Measurements from ENCODE around the gene ELP5. TPM values are rescaled to one million over a fixed set of nuclear protein-coding genes. Genes with fewer than 3 reads are reported as not detected.

ELP5 gene
- total and polyA plus RNA-seq, 2 of the 4 experiments (the other 2 are of a cell fraction) = 39.3 to 46.6 TPM

DNA sequence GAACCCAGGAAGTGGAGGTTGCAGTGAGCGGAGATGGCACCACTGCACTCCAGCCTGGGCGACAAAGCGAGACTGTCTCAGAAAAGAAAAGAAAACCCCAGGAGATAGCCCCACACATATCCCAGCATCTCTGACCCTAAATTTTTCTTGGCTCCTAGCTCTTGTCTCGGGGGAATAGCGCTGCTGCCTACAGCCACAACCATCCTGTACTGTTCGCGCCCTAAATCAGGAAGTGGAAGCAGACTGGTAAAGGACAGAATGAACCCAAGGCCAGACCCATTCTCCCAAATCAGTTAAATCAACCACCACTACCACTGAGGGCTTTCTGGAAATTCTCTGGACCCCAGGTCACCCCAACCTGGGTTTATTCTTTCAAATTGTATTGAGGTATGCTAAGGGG lies 2.2 kb upstream of the ELP5 start:
- Histone ChIP-seq H3K36me3 (ENCODE audit: control insufficient read depth, insufficient read depth, low read length) (peaks cover 17% of the 10 kb centered on the region), H4K91ac (ENCODE audit: insufficient read depth, low read depth, low read length) (no peak overlapping the region), H3K27ac (ENCODE audit: insufficient read depth, low read length) (no peak overlapping the region), H3K4me2 (ENCODE audit: low read depth, low read length) (peak overlapping the region; percentile 99), H3K18ac (ENCODE audit: low read depth, low read length) (no peak overlapping the region), H2BK120ac (ENCODE audit: low read depth, low read length) (no peak overlapping the region), H2BK15ac (ENCODE audit: low read depth, low read length) (no peak overlapping the region), H3K14ac (replicated peaks; ENCODE audit: low read depth, low read length) (peak overlapping the region; percentile 62; the same call in 1 of the 2 replicates), H2AK9ac (replicated peaks; ENCODE audit: low read depth, low read length, poor library complexity) (peak overlapping the region; percentile 3), H2BK5ac (ENCODE audit: low read depth, low read length, poor library complexity, severe bottlenecking) (no peak overlapping the region), H4K8ac (ENCODE audit: low read depth in 2 of 2, low read length in 2 of 2) (peak overlapping the region in 1 of 2 experiments; percentile 2; a peak in 1 of 4 replicates), H4K20me1 (ENCODE audit: insufficient read depth, low read length) (peaks cover 9% of the 10 kb centered on the region; the same call in 1 of the 2 replicates), H3K56ac (ENCODE audit: extremely low read depth, insufficient read depth, low read length) (peak overlapping the region; percentile 50; the same call in 1 of the 2 replicates), H3K9me3 (ENCODE audit: control insufficient read depth, insufficient read depth, low read length) (no peaks in the 10 kb centered on the region), H2AK5ac (ENCODE audit: low read depth, low read length) (peak overlapping the region; percentile 42; the same call in 1 of the 2 replicates), H2AFZ (replicated peaks; ENCODE audit: low read length, poor library complexity) (no peak overlapping the region), H3K4me1 (ENCODE audit: control insufficient read depth, insufficient read depth, low read length) (peaks cover 8% of the 10 kb centered on the region), H3K79me1 (ENCODE audit: low read depth in 1 of 2, low read length in 2 of 2) (peaks cover 7 to 54% of the 10 kb centered on the region in 2 experiments; a peak in 3 of 4 replicates), H2BK20ac (ENCODE audit: low read depth, low read length) (no peak overlapping the region), H3K9ac (ENCODE audit: low read depth, low read length) (peak overlapping the region; percentile 88), H3K4me3 (ENCODE audit: insufficient read depth, low read depth, low read length) (peak overlapping the region; percentile 62), H3K23ac (ENCODE audit: low read depth, low read length) (peak overlapping the region; percentile 93), H3K9me1 (ENCODE audit: insufficient read depth, low read length) (peaks cover 10% of the 10 kb centered on the region), H3K4ac (ENCODE audit: low read depth, low read length) (peak overlapping the region; percentile 96; the same call in 1 of the 2 replicates), H4K5ac (ENCODE audit: low read depth, low read length) (no peak overlapping the region), H3K27me3 (ENCODE audit: control insufficient read depth, insufficient read depth, low read length) (no peaks in the 10 kb centered on the region)
- WGBS, 2 experiments (ENCODE audit: extremely low coverage in 2 of 2, insufficient read length in 1 of 2) = 100% methylated on average over 3 of the region's 7 CpGs; no CpG with 5 or more reads in 1 of the 2 experiments
- no peak for DNase-seq
- dilution Hi-C loops (cut with HindIII; ENCODE audit: low sequenced_read_pairs, unreplicated experiment) = no loop called here
- TF ChIP-seq RCOR1 (IDR thresholded peaks at IDR 0.05; ENCODE audit: insufficient replicate concordance, low read length) = no peak
- TF ChIP-seq CHD1 (IDR thresholded peaks at IDR 0.05; ENCODE audit: low read depth, low read length) = no peak
- no peak for TF ChIP-seq BHLHE40 (IDR thresholded peaks at IDR 0.05; ENCODE audit: low read depth, low read length)
- TF ChIP-seq FOS (IDR thresholded peaks at IDR 0.05; ENCODE audit: low read depth, low read length) = no peak
- TF ChIP-seq, protein P1, sequence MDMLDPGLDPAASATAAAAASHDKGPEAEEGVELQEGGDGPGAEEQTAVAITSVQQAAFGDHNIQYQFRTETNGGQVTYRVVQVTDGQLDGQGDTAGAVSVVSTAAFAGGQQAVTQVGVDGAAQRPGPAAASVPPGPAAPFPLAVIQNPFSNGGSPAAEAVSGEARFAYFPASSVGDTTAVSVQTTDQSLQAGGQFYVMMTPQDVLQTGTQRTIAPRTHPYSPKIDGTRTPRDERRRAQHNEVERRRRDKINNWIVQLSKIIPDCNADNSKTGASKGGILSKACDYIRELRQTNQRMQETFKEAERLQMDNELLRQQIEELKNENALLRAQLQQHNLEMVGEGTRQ (IDR thresholded peaks at IDR 0.05; ENCODE audit: low read depth, low read length) = no peak
- TF ChIP-seq POLR2A (IDR thresholded peaks at IDR 0.05; ENCODE audit: low read depth, low read length) = no peak
- TF ChIP-seq, protein P2, sequence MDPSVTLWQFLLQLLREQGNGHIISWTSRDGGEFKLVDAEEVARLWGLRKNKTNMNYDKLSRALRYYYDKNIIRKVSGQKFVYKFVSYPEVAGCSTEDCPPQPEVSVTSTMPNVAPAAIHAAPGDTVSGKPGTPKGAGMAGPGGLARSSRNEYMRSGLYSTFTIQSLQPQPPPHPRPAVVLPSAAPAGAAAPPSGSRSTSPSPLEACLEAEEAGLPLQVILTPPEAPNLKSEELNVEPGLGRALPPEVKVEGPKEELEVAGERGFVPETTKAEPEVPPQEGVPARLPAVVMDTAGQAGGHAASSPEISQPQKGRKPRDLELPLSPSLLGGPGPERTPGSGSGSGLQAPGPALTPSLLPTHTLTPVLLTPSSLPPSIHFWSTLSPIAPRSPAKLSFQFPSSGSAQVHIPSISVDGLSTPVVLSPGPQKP (IDR thresholded peaks at IDR 0.05; ENCODE audit: borderline replicate concordance, low read depth, low read length) = no peak
- no TSS peak for BruUV-seq (replicated peaks)
- ATAC-seq (ENCODE audit: low read depth) = no peak
- POLR2A ChIA-PET (ENCODE audit: unreplicated experiment) = interaction anchor here (1.0 kb wide), 1 partner anchor 10 kb away, joined by 3 read pairs; the partner anchor contains the start of gene PHF23
- in situ Hi-C loops (cut with MboI; ENCODE audit: low sequenced_read_pairs) = loop anchor here (25.0 kb wide), 1 partner anchor 912 kb away; the partner anchor contains the start of genes PER1 and VAMP2
- intact Hi-C loops (cut with micrococcal nuclease) = no loop called here
- CTCF ChIA-PET = no interaction called here
